ENCODE measurements around the gene CDKN2B-AS1.

- TF ChIP-seq CTCF (IDR thresholded peaks at IDR 0.05) (no peak), EZH2 (IDR thresholded peaks at IDR 0.05; ENCODE audit: borderline replicate concordance, insufficient read depth, low read depth, low read length, poor library complexity, severe bottlenecking) (no peak)
Measured at GRCh38 chr9:22118810-22119521, 124.4 kb downstream of the CDKN2B-AS1 start.
